ENCODE data around the gene NDST1.

NDST1 gene

DNA sequence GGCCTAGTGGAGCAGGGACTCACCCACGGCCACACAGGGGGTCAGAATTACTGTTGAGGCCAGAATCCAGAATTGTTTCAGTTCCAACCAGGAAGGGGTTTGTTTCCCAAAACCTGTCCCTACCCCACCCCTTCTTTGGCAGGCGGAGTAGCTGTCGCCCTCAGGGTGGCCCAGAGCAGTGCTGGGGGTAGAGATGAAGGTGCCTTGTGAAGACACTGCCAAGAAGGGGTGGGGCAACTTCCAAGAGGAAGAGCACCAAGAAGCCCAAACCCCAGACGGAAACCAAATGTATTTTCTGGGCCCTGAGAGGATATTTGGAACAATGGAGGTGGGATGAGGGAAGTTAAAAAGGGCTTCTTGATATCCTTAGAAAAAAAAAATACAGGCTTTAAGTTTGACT is 11.4 kb upstream of the NDST1 start:
- Histone ChIP-seq H3K36me3 (ENCODE audit: control insufficient read depth in 4 of 4, insufficient read depth in 4 of 4, low read length in 3 of 4) (peaks cover 0 to 39% (median 5%) of the 10 kb centered on the region in 4 experiments), H3K4me1 (ENCODE audit: control extremely low read depth in 1 of 4, control insufficient read depth in 4 of 4, insufficient read depth in 4 of 4, low read length in 3 of 4) (peaks cover 0 to 3% (median under 1%) of the 10 kb centered on the region in 4 experiments), H3K4me3 (ENCODE audit: control insufficient read depth in 1 of 7, extremely low read depth in 1 of 7, insufficient read depth in 4 of 7, low read depth in 2 of 7, low read length in 6 of 7) (no peak overlapping the region), H3K27ac (ENCODE audit: insufficient read depth in 1 of 2, low read depth in 1 of 2, low read length in 2 of 2, poor library complexity in 1 of 2, severe bottlenecking in 2 of 2) (no peak overlapping the region), H3K27me3 (replicated peaks in 2 of 5; ENCODE audit: control insufficient read depth in 4 of 5, insufficient read depth in 5 of 5, low read length in 4 of 5) (no peaks in the 10 kb centered on the region), H3K9me3 (ENCODE audit: control extremely low read depth in 1 of 5, control insufficient read depth in 4 of 5, insufficient read depth in 2 of 5, low read depth in 1 of 5, low read length in 4 of 5) (no peaks in the 10 kb centered on the region)
- no peak for DNase-seq
- ChIA-PET CTCF (interaction anchor here (0.8 to 4.6 kb wide), 7 partner anchors 9 to 37 kb away, joined by 3 to 15 read pairs (median 3); partner anchors contain the start of gene NDST1), POLR2A (no interaction called here)
- WGBS (ENCODE audit: insufficient coverage) = 88% methylated on average over 3 of the region's 4 CpGs

- POLR2A ChIA-PET = no interaction called here
- H3K27ac ChIP-seq (ENCODE audit: insufficient read depth in 1 of 2, low read depth in 1 of 2, low read length in 2 of 2, poor library complexity in 1 of 2, severe bottlenecking in 2 of 2) = no peak overlapping the region
- no peaks in the 10 kb centered on the region for H3K9me3 ChIP-seq (ENCODE audit: control extremely low read depth in 1 of 5, control insufficient read depth in 4 of 5, insufficient read depth in 2 of 5, low read depth in 1 of 5, low read length in 4 of 5)
- no peak for DNase-seq
- no peaks in the 10 kb centered on the region for H3K27me3 ChIP-seq (replicated peaks in 2 of 5; ENCODE audit: control insufficient read depth in 4 of 5, insufficient read depth in 5 of 5, low read length in 4 of 5)
- peaks cover 0 to 7% (median 2%) of the 10 kb centered on the region in 4 experiments for H3K4me1 ChIP-seq (ENCODE audit: control extremely low read depth in 1 of 4, control insufficient read depth in 4 of 4, insufficient read depth in 4 of 4, low read length in 3 of 4)
- 92% methylated on average over 12 of the region's 14 CpGs for WGBS (ENCODE audit: insufficient coverage)
- no peak overlapping the region for H3K4me3 ChIP-seq (ENCODE audit: control insufficient read depth in 1 of 7, extremely low read depth in 1 of 7, insufficient read depth in 4 of 7, low read depth in 2 of 7, low read length in 6 of 7)
- CTCF ChIA-PET = interaction anchor here (0.8 to 4.6 kb wide), 10 partner anchors 8 to 38 kb away, joined by 3 to 15 read pairs (median 3); partner anchors contain the start of gene NDST1
- H3K36me3 ChIP-seq (ENCODE audit: control insufficient read depth in 4 of 4, insufficient read depth in 4 of 4, low read length in 3 of 4) = peaks cover 0 to 33% (median 5%) of the 10 kb centered on the region in 4 experiments
These were observed 10.5 kb upstream of the NDST1 start for GRCh38 chr5:150497274-150497988.

- 100% methylated on average over 3 of the region's 5 CpGs for WGBS (ENCODE audit: insufficient coverage)
- no peaks in the 10 kb centered on the region for H3K27me3 ChIP-seq (replicated peaks in 2 of 5; ENCODE audit: control insufficient read depth in 4 of 5, insufficient read depth in 5 of 5, low read length in 4 of 5)
- H3K4me1 ChIP-seq (ENCODE audit: control extremely low read depth in 1 of 4, control insufficient read depth in 4 of 4, insufficient read depth in 4 of 4, low read length in 3 of 4) = peaks cover 0 to 7% (median 2%) of the 10 kb centered on the region in 4 experiments
- no peak for DNase-seq
- no peak overlapping the region for H3K27ac ChIP-seq (ENCODE audit: insufficient read depth in 1 of 2, low read depth in 1 of 2, low read length in 2 of 2, poor library complexity in 1 of 2, severe bottlenecking in 2 of 2)
- H3K36me3 ChIP-seq (ENCODE audit: control insufficient read depth in 4 of 4, insufficient read depth in 4 of 4, low read length in 3 of 4) = peaks cover 0 to 29% (median 4%) of the 10 kb centered on the region in 4 experiments
- ChIA-PET POLR2A (interaction anchor here (0.7 kb wide), 1 partner anchor 11 kb away, joined by 4 read pairs; no protein-coding TSS in a partner anchor), CTCF (interaction anchor here (1.0 to 4.6 kb wide), 7 partner anchors 8 to 38 kb away, joined by 3 to 15 read pairs (median 5); no protein-coding TSS in a partner anchor)
- H3K9me3 ChIP-seq (ENCODE audit: control extremely low read depth in 1 of 5, control insufficient read depth in 4 of 5, insufficient read depth in 2 of 5, low read depth in 1 of 5, low read length in 4 of 5) = no peaks in the 10 kb centered on the region
- no peak overlapping the region for H3K4me3 ChIP-seq (ENCODE audit: control insufficient read depth in 1 of 7, extremely low read depth in 1 of 7, insufficient read depth in 4 of 7, low read depth in 2 of 7, low read length in 6 of 7)
These were observed 10.0 kb upstream of the NDST1 start for GRCh38 chr5:150497989-150498317.

DNA sequence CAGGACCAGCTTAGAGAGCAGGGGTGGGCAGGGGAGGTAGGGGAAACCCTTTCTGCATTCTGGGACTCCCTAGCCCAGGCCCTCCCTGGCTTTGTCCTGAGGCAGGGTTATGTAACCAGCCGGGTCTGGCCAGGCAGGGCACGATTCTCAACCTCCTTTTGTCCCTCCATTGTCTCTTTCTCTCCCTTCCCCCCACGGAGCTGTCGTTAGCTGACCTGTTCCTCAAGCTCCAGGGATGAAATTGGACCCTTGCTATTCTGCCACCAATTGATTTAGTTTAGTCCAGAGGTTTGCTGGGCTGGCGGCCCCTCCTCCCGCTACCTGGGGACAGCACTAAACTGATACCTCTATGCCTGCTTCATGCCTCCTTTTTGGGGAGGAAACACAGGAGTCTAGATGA is 9.4 kb upstream of the NDST1 start:
- Histone ChIP-seq H3K9me3 (ENCODE audit: control extremely low read depth in 1 of 5, control insufficient read depth in 4 of 5, insufficient read depth in 2 of 5, low read depth in 1 of 5, low read length in 4 of 5) (no peaks in the 10 kb centered on the region), H3K27me3 (replicated peaks in 2 of 5; ENCODE audit: control insufficient read depth in 4 of 5, insufficient read depth in 5 of 5, low read length in 4 of 5) (no peaks in the 10 kb centered on the region), H3K27ac (ENCODE audit: insufficient read depth in 1 of 2, low read depth in 1 of 2, low read length in 2 of 2, poor library complexity in 1 of 2, severe bottlenecking in 2 of 2) (no peak overlapping the region), H3K4me3 (ENCODE audit: control insufficient read depth in 1 of 7, extremely low read depth in 1 of 7, insufficient read depth in 4 of 7, low read depth in 2 of 7, low read length in 6 of 7) (no peak overlapping the region), H3K36me3 (ENCODE audit: control insufficient read depth in 4 of 4, insufficient read depth in 4 of 4, low read length in 3 of 4) (peaks cover 0 to 27% (median 4%) of the 10 kb centered on the region in 4 experiments), H3K4me1 (ENCODE audit: control extremely low read depth in 1 of 4, control insufficient read depth in 4 of 4, insufficient read depth in 4 of 4, low read length in 3 of 4) (peaks cover 0 to 7% (median 2%) of the 10 kb centered on the region in 4 experiments)
- ChIA-PET POLR2A (interaction anchor here (0.7 kb wide), 1 partner anchor 11 kb away, joined by 4 read pairs; no protein-coding TSS in a partner anchor), CTCF (interaction anchor here (1.0 to 4.6 kb wide), 6 partner anchors 9 to 38 kb away, joined by 3 to 15 read pairs (median 5); no protein-coding TSS in a partner anchor)
- no peak for DNase-seq
- WGBS (ENCODE audit: insufficient coverage) = 95% methylated on average over 6 of the region's 6 CpGs

DNA sequence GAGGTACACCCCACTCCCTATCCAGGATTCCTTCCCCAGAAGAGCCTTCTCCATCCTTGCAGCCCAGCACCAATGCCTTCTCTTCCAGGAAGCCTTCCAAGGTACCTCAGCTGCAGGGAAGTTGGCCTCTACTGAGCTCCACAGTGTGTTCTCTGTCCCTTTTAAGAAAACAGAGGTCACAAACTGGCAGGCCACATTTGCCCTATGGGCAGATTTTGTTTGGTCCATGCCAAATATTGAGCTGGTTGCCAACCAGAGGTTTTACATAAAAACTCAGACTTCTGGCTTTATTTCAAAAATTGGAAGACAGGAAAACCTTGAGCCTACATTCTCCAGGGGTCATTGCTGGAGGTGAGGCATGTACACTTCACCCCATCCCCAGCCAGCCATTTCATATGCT is 9.0 kb upstream of the NDST1 start:
- Histone ChIP-seq H3K9me3 (ENCODE audit: control extremely low read depth in 1 of 5, control insufficient read depth in 4 of 5, insufficient read depth in 2 of 5, low read depth in 1 of 5, low read length in 4 of 5) (no peaks in the 10 kb centered on the region), H3K27me3 (replicated peaks in 2 of 5; ENCODE audit: control insufficient read depth in 4 of 5, insufficient read depth in 5 of 5, low read length in 4 of 5) (no peaks in the 10 kb centered on the region), H3K36me3 (ENCODE audit: control insufficient read depth in 4 of 4, insufficient read depth in 4 of 4, low read length in 3 of 4) (peaks cover 0 to 27% (median 4%) of the 10 kb centered on the region in 4 experiments), H3K27ac (ENCODE audit: insufficient read depth in 1 of 2, low read depth in 1 of 2, low read length in 2 of 2, poor library complexity in 1 of 2, severe bottlenecking in 2 of 2) (no peak overlapping the region), H3K4me3 (ENCODE audit: control insufficient read depth in 1 of 7, extremely low read depth in 1 of 7, insufficient read depth in 4 of 7, low read depth in 2 of 7, low read length in 6 of 7) (no peak overlapping the region), H3K4me1 (ENCODE audit: control extremely low read depth in 1 of 4, control insufficient read depth in 4 of 4, insufficient read depth in 4 of 4, low read length in 3 of 4) (peaks cover 0 to 7% (median 2%) of the 10 kb centered on the region in 4 experiments)
- POLR2A ChIA-PET = no interaction called here
- DNase-seq = no peak
- CTCF ChIA-PET = interaction anchor here (0.9 to 4.6 kb wide), 6 partner anchors 8 to 39 kb away, joined by 3 to 15 read pairs (median 5); no protein-coding TSS in a partner anchor

GRCh38 chr5:150499437-150499956 is 8.4 kb upstream of the NDST1 start:
- POLR2A ChIA-PET = interaction anchor here (0.7 kb wide), 1 partner anchor 50 kb away, joined by 3 read pairs; the partner anchor contains the start of gene RPS14
- no peak overlapping the region for H3K4me3 ChIP-seq (ENCODE audit: control insufficient read depth in 1 of 7, extremely low read depth in 1 of 7, insufficient read depth in 4 of 7, low read depth in 2 of 7, low read length in 6 of 7)

More at GRCh38 chr5:150499437-150499956, 8.4 kb upstream of the NDST1 start:
- 83% methylated on average over 5 of the region's 7 CpGs for WGBS (ENCODE audit: insufficient coverage)
- H3K9me3 ChIP-seq (ENCODE audit: control extremely low read depth in 1 of 5, control insufficient read depth in 4 of 5, insufficient read depth in 2 of 5, low read depth in 1 of 5, low read length in 4 of 5) = no peaks in the 10 kb centered on the region
- H3K36me3 ChIP-seq (ENCODE audit: control insufficient read depth in 4 of 4, insufficient read depth in 4 of 4, low read length in 3 of 4) = peaks cover 0 to 32% (median 4%) of the 10 kb centered on the region in 4 experiments
- no peaks in the 10 kb centered on the region for H3K27me3 ChIP-seq (replicated peaks in 2 of 5; ENCODE audit: control insufficient read depth in 4 of 5, insufficient read depth in 5 of 5, low read length in 4 of 5)
- DNase-seq = no peak
- CTCF ChIA-PET = interaction anchor here (0.6 to 4.6 kb wide), 6 partner anchors 9 to 103 kb away, joined by 4 to 15 read pairs (median 5); no protein-coding TSS in a partner anchor
- no peak overlapping the region for H3K27ac ChIP-seq (ENCODE audit: insufficient read depth in 1 of 2, low read depth in 1 of 2, low read length in 2 of 2, poor library complexity in 1 of 2, severe bottlenecking in 2 of 2)
- peaks cover 0 to 7% (median 2%) of the 10 kb centered on the region in 4 experiments for H3K4me1 ChIP-seq (ENCODE audit: control extremely low read depth in 1 of 4, control insufficient read depth in 4 of 4, insufficient read depth in 4 of 4, low read length in 3 of 4)

All from common myeloid progenitor, CD34-positive (primary cell).